ENCODE data around the gene IMPA2.
A peak's percentile ranks its signal among the peaks of the same experiment; 100 is the strongest.

IMPA2 gene

GRCh38 chr18:11994703-11995444 lies 13.6 kb downstream of the IMPA2 start:
- H3K9me3 ChIP-seq (ENCODE audit: insufficient read depth, low read length, severe bottlenecking) = no peaks in the 10 kb centered on the region
- H3K4me1 ChIP-seq (ENCODE audit: insufficient read depth, low read length) = peaks cover 14% of the 10 kb centered on the region
- H3K27me3 ChIP-seq (ENCODE audit: insufficient read depth, low read length, poor library complexity) = no peaks in the 10 kb centered on the region
- no peak overlapping the region for H3K4me3 ChIP-seq (ENCODE audit: low read depth in 1 of 2, low read length in 2 of 2)
- no peaks in the 10 kb centered on the region for H4K20me1 ChIP-seq (ENCODE audit: insufficient read depth, low read length)
- ATAC-seq (ENCODE audit: insufficient read depth, low read depth) = no peak
- H3K27ac ChIP-seq (ENCODE audit: low read length) = no peak overlapping the region
- H3K4me2 ChIP-seq (ENCODE audit: insufficient read depth, low read length) = no peak overlapping the region
- H3K36me3 ChIP-seq (ENCODE audit: insufficient read depth, low read length) = no peaks in the 10 kb centered on the region
- no peak overlapping the region for H2AFZ ChIP-seq (ENCODE audit: low read depth, low read length)
- H3K79me2 ChIP-seq (ENCODE audit: insufficient read depth, low read length) = no peaks in the 10 kb centered on the region
- no peak for TF ChIP-seq CTCF (IDR thresholded peaks at IDR 0.05; ENCODE audit: borderline replicate concordance, extremely low read depth, low read length, poor library complexity, severe bottlenecking)
- no peak for TF ChIP-seq EZH2 (IDR thresholded peaks at IDR 0.05; ENCODE audit: borderline replicate concordance, low read depth, low read length, severe bottlenecking)
- no peak for DNase-seq
- no peak overlapping the region for H3K9ac ChIP-seq (ENCODE audit: low read depth, low read length)

- Histone ChIP-seq H3K4me2 (ENCODE audit: insufficient read depth, low read length) (0 out of 2 replicates have a peak overlapping the region, but pooled peaks have one; percentile 3), H3K9ac (ENCODE audit: low read depth, low read length) (no peak overlapping the region), H3K27me3 (ENCODE audit: insufficient read depth, low read length, poor library complexity) (no peaks in the 10 kb centered on the region), H3K4me3 (ENCODE audit: low read depth in 1 of 2, low read length in 2 of 2) (no peak overlapping the region), H3K4me1 (ENCODE audit: insufficient read depth, low read length) (peaks cover 14% of the 10 kb centered on the region), H4K20me1 (ENCODE audit: insufficient read depth, low read length) (no peaks in the 10 kb centered on the region), H2AFZ (ENCODE audit: low read depth, low read length) (peak overlapping the region; percentile 14; the same call in 1 of the 2 replicates), H3K9me3 (ENCODE audit: insufficient read depth, low read length, severe bottlenecking) (no peaks in the 10 kb centered on the region), H3K27ac (ENCODE audit: low read length) (no peak overlapping the region; the same call in 1 of the 2 replicates), H3K36me3 (ENCODE audit: insufficient read depth, low read length) (no peaks in the 10 kb centered on the region), H3K79me2 (ENCODE audit: insufficient read depth, low read length) (no peaks in the 10 kb centered on the region)
- peak; percentile 78 for TF ChIP-seq CTCF (IDR thresholded peaks at IDR 0.05; ENCODE audit: borderline replicate concordance, extremely low read depth, low read length, poor library complexity, severe bottlenecking)
- no peak for TF ChIP-seq EZH2 (IDR thresholded peaks at IDR 0.05; ENCODE audit: borderline replicate concordance, low read depth, low read length, severe bottlenecking)
- DNase-seq (peak; percentile 49), ATAC-seq (ENCODE audit: insufficient read depth, low read depth) (peak; percentile 83)
These were observed 14.3 kb downstream of the IMPA2 start for GRCh38 chr18:11995445-11996189.

- no peaks in the 10 kb centered on the region for H3K79me2 ChIP-seq (ENCODE audit: insufficient read depth, low read length)
- no peak for ATAC-seq (ENCODE audit: insufficient read depth, low read depth)
- H3K36me3 ChIP-seq (ENCODE audit: insufficient read depth, low read length) = no peaks in the 10 kb centered on the region
- H3K27me3 ChIP-seq (ENCODE audit: insufficient read depth, low read length, poor library complexity) = no peaks in the 10 kb centered on the region
- TF ChIP-seq CTCF (IDR thresholded peaks at IDR 0.05; ENCODE audit: borderline replicate concordance, extremely low read depth, low read length, poor library complexity, severe bottlenecking) (no peak), EZH2 (IDR thresholded peaks at IDR 0.05; ENCODE audit: borderline replicate concordance, low read depth, low read length, severe bottlenecking) (no peak)
- no peak overlapping the region for H3K4me2 ChIP-seq (ENCODE audit: insufficient read depth, low read length)
- H2AFZ ChIP-seq (ENCODE audit: low read depth, low read length) = peak overlapping the region; percentile 14; the same call in 1 of the 2 replicates
- no peak overlapping the region; the same call in 1 of the 2 replicates for H3K27ac ChIP-seq (ENCODE audit: low read length)
- H3K4me3 ChIP-seq (ENCODE audit: low read depth in 1 of 2, low read length in 2 of 2) = no peak overlapping the region
- no peak overlapping the region for H3K9ac ChIP-seq (ENCODE audit: low read depth, low read length)
- no peaks in the 10 kb centered on the region for H4K20me1 ChIP-seq (ENCODE audit: insufficient read depth, low read length)
- peaks cover 14% of the 10 kb centered on the region for H3K4me1 ChIP-seq (ENCODE audit: insufficient read depth, low read length)
- no peak for DNase-seq
- H3K9me3 ChIP-seq (ENCODE audit: insufficient read depth, low read length, severe bottlenecking) = no peaks in the 10 kb centered on the region
These were observed 15.0 kb downstream of the IMPA2 start for GRCh38 chr18:11996190-11996754.

Data from DND-41 (cell line).